Liver (tissue), 9 donors: ENCODE measurements around the gene BLTP3A. TPM values are rescaled to one million over a fixed set of nuclear protein-coding genes. Genes with fewer than 3 reads are reported as not detected.
"Not testable (repeated sequence)": the region's sequence is repeated elsewhere in the genome, so short reads cannot be mapped to it uniquely, and the experiment has no call there.

Experiments
- DNase-seq: peaks from one replicate; pipeline ENCODE4 v3.0.0-alpha.2; 2017; ENCODE audit warnings: low spot score
- H3K27ac ChIP-seq, 2 donors: one replicate each; pipeline ENCODE4 v1.7.0; 2013; ENCODE audit warnings: inconsistent platforms in 2 of 2, low read length in 2 of 2, control low read depth in 1 of 2, low read depth in 1 of 2, mild to moderate bottlenecking in 1 of 2
- H3K27me3 ChIP-seq, 4 donors: one replicate each; pipeline versions ENCODE4 v1.6.1 to v1.7.0; 2013; ENCODE audit warnings: low read length in 3 of 4, inconsistent platforms in 1 of 4, mild to moderate bottlenecking in 1 of 4, moderate library complexity in 1 of 4; ENCODE audit not compliant: control insufficient read depth in 4 of 4, insufficient read depth in 4 of 4
- H3K36me3 ChIP-seq, 4 donors: one replicate each; pipeline versions ENCODE4 v1.6.1 to v1.7.0; 2013; ENCODE audit warnings: low read length in 3 of 4, mild to moderate bottlenecking in 3 of 4, low read depth in 1 of 4, moderate library complexity in 1 of 4; ENCODE audit not compliant: control insufficient read depth in 4 of 4, insufficient read depth in 3 of 4
- H3K4me1 ChIP-seq, 4 donors: one replicate each; pipeline versions ENCODE4 v1.6.1 to v1.7.0; 2013; ENCODE audit warnings: low read length in 3 of 4, mild to moderate bottlenecking in 3 of 4, moderate library complexity in 1 of 4; ENCODE audit not compliant: control insufficient read depth in 4 of 4, insufficient read depth in 4 of 4
- H3K4me3 ChIP-seq, 3 donors: one replicate each; pipeline versions ENCODE4 v1.6.1 to v1.7.0; 2013; ENCODE audit warnings: low read length in 3 of 3, control low read depth in 1 of 3, low read depth in 1 of 3, mild to moderate bottlenecking in 1 of 3
- H3K9ac ChIP-seq, 2 donors: one replicate each; pipeline ENCODE4 v1.7.0; 2013; ENCODE audit warnings: low read length in 2 of 2, mild to moderate bottlenecking in 2 of 2, moderate library complexity in 2 of 2, control low read depth in 1 of 2, low read depth in 1 of 2
- H3K9me3 ChIP-seq, 4 donors: one replicate each; pipeline versions ENCODE4 v1.6.1 to v1.7.0; 2013; ENCODE audit warnings: low read length in 3 of 4; ENCODE audit not compliant: control insufficient read depth in 4 of 4
- EGR1 ChIP-seq, 2 donors: IDR thresholded peaks; 2 replicates each; pipeline ENCODE4 v1.6.1; 2016 to 2018; ENCODE audit warnings: antibody characterized with exemption in 2 of 2, low read depth in 2 of 2
- FOXA1 ChIP-seq: IDR thresholded peaks from 2 replicates; pipeline ENCODE4 v1.6.1; 2016; ENCODE audit warnings: antibody characterized with exemption
- FOXA2 ChIP-seq: IDR thresholded peaks from 2 replicates; pipeline ENCODE4 v1.6.1; 2016; ENCODE audit warnings: antibody characterized with exemption
- GABPA ChIP-seq, 2 donors: IDR thresholded peaks in 1 of 2; conservative IDR thresholded peaks in 1 of 2; 2 replicates each; pipeline ENCODE4 v1.6.1; 2016; ENCODE audit warnings: antibody characterized with exemption in 2 of 2, mild to moderate bottlenecking in 1 of 2, moderate library complexity in 1 of 2
- HNF4A ChIP-seq, 2 donors: conservative IDR thresholded peaks; 2 replicates each; pipeline ENCODE4 v1.6.1; 2016; ENCODE audit warnings: antibody characterized with exemption in 2 of 2, mild to moderate bottlenecking in 2 of 2
- HNF4G ChIP-seq: IDR thresholded peaks from 2 replicates; pipeline ENCODE4 v1.6.1; 2016; ENCODE audit warnings: antibody characterized with exemption
- JUND ChIP-seq, 2 donors: IDR thresholded peaks; 2 replicates each; pipeline ENCODE4 v1.6.1; 2016; ENCODE audit warnings: antibody characterized with exemption in 2 of 2
- NR2F2 ChIP-seq: IDR thresholded peaks from 2 replicates; pipeline ENCODE4 v1.6.1; 2016; ENCODE audit warnings: antibody characterized with exemption
- RAD21 ChIP-seq, 2 donors: IDR thresholded peaks; 2 replicates each; pipeline ENCODE4 v1.6.1; 2016; ENCODE audit warnings: antibody characterized with exemption in 2 of 2, mild to moderate bottlenecking in 2 of 2
- RXRA ChIP-seq, 2 donors: IDR thresholded peaks; 2 replicates each; pipeline ENCODE4 v1.6.1; 2017 to 2018; ENCODE audit warnings: antibody characterized with exemption in 2 of 2, mild to moderate bottlenecking in 1 of 2
- SP1 ChIP-seq: IDR thresholded peaks from 2 replicates; pipeline ENCODE4 v1.6.1; 2018; ENCODE audit warnings: antibody characterized with exemption, mild to moderate bottlenecking
- TAF1 ChIP-seq: conservative IDR thresholded peaks from 2 replicates; pipeline ENCODE4 v1.6.1; 2016; ENCODE audit warnings: antibody characterized with exemption, mild to moderate bottlenecking
- YY1 ChIP-seq: IDR thresholded peaks from 2 replicates; pipeline ENCODE4 v1.6.1; 2016; ENCODE audit warnings: antibody characterized with exemption, mild to moderate bottlenecking
- WGBS: extraction: QIAGEN DNeasy Blood & Tissue Kit; methylation state at CpG from one replicate; pipeline ENCODE4 v1.1.7; 2013; 5-methylcytosine and 5-hydroxymethylcytosine counted together
- polyA plus RNA-seq, 2 donors: library from polyadenylated mRNA; stranded (reverse) in 1 of 2; unstranded in 1 of 2; fragments of 200-250 nt in 1 of 2; fragments of >200 nt in 1 of 2; fragmentation: Nextera tagmentation in 1 of 2; extraction: Ambion mirVana in 1 of 2; gene quantifications; one replicate each; pipeline versions ENCODE4 v1.2.1 to v1.2.3, GENCODE V29; 2013 to 2015
- total RNA-seq, 2 donors: library from RNA; depleted of rRNA; stranded (reverse); fragments of >200 nt; gene quantifications; one replicate each; pipeline ENCODE4 v1.2.3, GENCODE V29; 2014
- TF ChIP-seq, protein P1 (sequence below): IDR thresholded peaks from 2 replicates; pipeline ENCODE4 v1.6.1; 2016; ENCODE audit warnings: antibody characterized with exemption
- TF ChIP-seq, protein P2 (sequence below): IDR thresholded peaks from 2 replicates; pipeline ENCODE4 v1.6.1; 2016; ENCODE audit warnings: antibody characterized with exemption, mild to moderate bottlenecking
- TF ChIP-seq, protein P3 (sequence below): fragments of 150-350 bp; IDR thresholded peaks from 2 replicates; pipeline ENCODE4 v1.5.1; 2017; ENCODE audit warnings: improper control_type of control experiment, low read depth, low read length; ENCODE audit not compliant: missing input control
- TF ChIP-seq, protein P4 (sequence below): IDR thresholded peaks from 2 replicates; pipeline ENCODE4 v1.6.1; 2016; ENCODE audit warnings: antibody characterized with exemption
- TF ChIP-seq, protein P5 (sequence below): IDR thresholded peaks from 2 replicates; pipeline ENCODE4 v1.6.1; 2016; ENCODE audit warnings: antibody characterized with exemption
- donor health status: healthy.
- donor health status: healthy.
- donor health status: healthy.
- donor health status: healthy.
- donor health status: healthy.

BLTP3A gene
- total and polyA plus RNA-seq, 4 donors = 2.5 to 14.6 (median 7.0) TPM

DNA sequence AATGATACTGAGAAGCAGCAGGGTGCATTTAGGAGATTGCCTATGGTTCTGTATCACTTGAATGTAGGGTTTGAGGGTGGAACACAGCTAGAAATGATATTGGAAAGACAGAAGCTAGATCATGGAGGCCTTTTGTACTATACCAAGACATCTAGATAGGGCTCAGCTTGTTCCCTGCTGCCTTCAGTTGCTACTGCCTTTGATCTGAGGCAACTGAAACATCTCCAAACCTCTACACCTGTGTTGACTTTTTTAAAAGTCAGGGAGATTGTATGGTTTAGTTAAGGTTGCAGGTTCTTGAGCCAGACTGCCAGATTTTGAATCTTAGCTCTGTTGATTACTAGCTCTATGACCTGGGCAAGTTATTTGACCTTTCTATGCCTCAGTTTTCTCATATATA, 12.7 kb downstream of the BLTP3A start:
- DNase-seq = no peak
- Histone ChIP-seq H3K4me1 (no peaks in the 10 kb centered on the region), H3K27ac (no peak overlapping the region), H3K36me3 (peaks cover 0 to 2% (median 0%) of the 10 kb centered on the region in 4 donors), H3K27me3 (no peaks in the 10 kb centered on the region), H3K4me3 (no peak overlapping the region), H3K9me3 (no peaks in the 10 kb centered on the region), H3K9ac (no peak overlapping the region)
- TF ChIP-seq JUND (IDR thresholded peaks at IDR 0.05) = no peak
- TF ChIP-seq, protein P1, sequence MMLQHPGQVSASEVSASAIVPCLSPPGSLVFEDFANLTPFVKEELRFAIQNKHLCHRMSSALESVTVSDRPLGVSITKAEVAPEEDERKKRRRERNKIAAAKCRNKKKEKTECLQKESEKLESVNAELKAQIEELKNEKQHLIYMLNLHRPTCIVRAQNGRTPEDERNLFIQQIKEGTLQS = no peak
- TF ChIP-seq, protein P2, sequence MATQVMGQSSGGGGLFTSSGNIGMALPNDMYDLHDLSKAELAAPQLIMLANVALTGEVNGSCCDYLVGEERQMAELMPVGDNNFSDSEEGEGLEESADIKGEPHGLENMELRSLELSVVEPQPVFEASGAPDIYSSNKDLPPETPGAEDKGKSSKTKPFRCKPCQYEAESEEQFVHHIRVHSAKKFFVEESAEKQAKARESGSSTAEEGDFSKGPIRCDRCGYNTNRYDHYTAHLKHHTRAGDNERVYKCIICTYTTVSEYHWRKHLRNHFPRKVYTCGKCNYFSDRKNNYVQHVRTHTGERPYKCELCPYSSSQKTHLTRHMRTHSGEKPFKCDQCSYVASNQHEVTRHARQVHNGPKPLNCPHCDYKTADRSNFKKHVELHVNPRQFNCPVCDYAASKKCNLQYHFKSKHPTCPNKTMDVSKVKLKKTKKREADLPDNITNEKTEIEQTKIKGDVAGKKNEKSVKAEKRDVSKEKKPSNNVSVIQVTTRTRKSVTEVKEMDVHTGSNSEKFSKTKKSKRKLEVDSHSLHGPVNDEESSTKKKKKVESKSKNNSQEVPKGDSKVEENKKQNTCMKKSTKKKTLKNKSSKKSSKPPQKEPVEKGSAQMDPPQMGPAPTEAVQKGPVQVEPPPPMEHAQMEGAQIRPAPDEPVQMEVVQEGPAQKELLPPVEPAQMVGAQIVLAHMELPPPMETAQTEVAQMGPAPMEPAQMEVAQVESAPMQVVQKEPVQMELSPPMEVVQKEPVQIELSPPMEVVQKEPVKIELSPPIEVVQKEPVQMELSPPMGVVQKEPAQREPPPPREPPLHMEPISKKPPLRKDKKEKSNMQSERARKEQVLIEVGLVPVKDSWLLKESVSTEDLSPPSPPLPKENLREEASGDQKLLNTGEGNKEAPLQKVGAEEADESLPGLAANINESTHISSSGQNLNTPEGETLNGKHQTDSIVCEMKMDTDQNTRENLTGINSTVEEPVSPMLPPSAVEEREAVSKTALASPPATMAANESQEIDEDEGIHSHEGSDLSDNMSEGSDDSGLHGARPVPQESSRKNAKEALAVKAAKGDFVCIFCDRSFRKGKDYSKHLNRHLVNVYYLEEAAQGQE = no peak
- no peak for TF ChIP-seq FOXA1
- no peak for TF ChIP-seq NR2F2
- TF ChIP-seq GABPA (IDR thresholded peaks at IDR 0.05 in 1 of 2, conservative IDR thresholded peaks at IDR 0.05 in 1 of 2) = no peak
- no peak for TF ChIP-seq EGR1 (IDR thresholded peaks at IDR 0.05; ENCODE audit: low read depth in 2 of 2)
- TF ChIP-seq, protein P3, sequence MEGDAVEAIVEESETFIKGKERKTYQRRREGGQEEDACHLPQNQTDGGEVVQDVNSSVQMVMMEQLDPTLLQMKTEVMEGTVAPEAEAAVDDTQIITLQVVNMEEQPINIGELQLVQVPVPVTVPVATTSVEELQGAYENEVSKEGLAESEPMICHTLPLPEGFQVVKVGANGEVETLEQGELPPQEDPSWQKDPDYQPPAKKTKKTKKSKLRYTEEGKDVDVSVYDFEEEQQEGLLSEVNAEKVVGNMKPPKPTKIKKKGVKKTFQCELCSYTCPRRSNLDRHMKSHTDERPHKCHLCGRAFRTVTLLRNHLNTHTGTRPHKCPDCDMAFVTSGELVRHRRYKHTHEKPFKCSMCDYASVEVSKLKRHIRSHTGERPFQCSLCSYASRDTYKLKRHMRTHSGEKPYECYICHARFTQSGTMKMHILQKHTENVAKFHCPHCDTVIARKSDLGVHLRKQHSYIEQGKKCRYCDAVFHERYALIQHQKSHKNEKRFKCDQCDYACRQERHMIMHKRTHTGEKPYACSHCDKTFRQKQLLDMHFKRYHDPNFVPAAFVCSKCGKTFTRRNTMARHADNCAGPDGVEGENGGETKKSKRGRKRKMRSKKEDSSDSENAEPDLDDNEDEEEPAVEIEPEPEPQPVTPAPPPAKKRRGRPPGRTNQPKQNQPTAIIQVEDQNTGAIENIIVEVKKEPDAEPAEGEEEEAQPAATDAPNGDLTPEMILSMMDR = no peak
- TF ChIP-seq SP1 = no peak
- no peak for TF ChIP-seq FOXA2
- TF ChIP-seq, protein P4, sequence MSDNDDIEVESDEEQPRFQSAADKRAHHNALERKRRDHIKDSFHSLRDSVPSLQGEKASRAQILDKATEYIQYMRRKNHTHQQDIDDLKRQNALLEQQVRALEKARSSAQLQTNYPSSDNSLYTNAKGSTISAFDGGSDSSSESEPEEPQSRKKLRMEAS = no peak
- no peak for TF ChIP-seq TAF1
- no peak for TF ChIP-seq RXRA (IDR thresholded peaks at IDR 0.05)
- TF ChIP-seq YY1 = no peak
- no peak for TF ChIP-seq RAD21 (IDR thresholded peaks at IDR 0.05)
- no peak for TF ChIP-seq HNF4G
- TF ChIP-seq, protein P5, sequence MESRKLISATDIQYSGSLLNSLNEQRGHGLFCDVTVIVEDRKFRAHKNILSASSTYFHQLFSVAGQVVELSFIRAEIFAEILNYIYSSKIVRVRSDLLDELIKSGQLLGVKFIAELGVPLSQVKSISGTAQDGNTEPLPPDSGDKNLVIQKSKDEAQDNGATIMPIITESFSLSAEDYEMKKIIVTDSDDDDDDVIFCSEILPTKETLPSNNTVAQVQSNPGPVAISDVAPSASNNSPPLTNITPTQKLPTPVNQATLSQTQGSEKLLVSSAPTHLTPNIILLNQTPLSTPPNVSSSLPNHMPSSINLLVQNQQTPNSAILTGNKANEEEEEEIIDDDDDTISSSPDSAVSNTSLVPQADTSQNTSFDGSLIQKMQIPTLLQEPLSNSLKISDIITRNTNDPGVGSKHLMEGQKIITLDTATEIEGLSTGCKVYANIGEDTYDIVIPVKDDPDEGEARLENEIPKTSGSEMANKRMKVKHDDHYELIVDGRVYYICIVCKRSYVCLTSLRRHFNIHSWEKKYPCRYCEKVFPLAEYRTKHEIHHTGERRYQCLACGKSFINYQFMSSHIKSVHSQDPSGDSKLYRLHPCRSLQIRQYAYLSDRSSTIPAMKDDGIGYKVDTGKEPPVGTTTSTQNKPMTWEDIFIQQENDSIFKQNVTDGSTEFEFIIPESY = no peak
- no peak for TF ChIP-seq HNF4A (conservative IDR thresholded peaks at IDR 0.05)

DNA sequence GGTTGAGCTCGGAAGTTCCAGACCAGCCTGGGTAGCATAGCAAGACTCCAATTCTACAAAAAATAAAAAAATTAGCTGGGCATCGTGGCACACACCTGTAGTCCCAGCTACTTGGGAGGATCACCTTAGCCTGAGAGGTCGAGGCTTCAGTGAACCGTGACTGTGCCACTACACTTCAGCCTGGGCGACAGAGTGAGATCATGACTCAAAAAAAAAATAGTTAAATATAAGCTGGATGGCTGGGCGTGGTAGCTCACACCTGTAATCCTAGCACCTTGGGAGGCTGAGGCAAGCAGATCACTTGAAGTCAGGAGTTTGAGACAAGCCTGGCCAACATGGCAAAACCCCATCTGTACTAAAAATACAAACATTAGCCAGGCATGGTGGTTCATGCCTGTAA, 13.2 kb downstream of the BLTP3A start:
- H3K27me3 ChIP-seq, DNase-seq, H3K9me3 ChIP-seq, H3K9ac ChIP-seq, H3K4me3 ChIP-seq, H3K36me3 ChIP-seq, H3K27ac ChIP-seq, H3K4me1 ChIP-seq: not testable (repeated sequence)
- WGBS = 92% methylated on average over 6 of the region's 6 CpGs
